Breast epithelium (tissue), 3 donors: ENCODE results near the gene NOS1AP.

Experiments used
- CTCF ChIP-seq, 3 donors: fragments of 450-650 bp; IDR thresholded peaks; one replicate each; pipeline ENCODE4 v1.5.1; 2016 to 2017; ENCODE audit warnings: antibody characterized with exemption in 3 of 3, mild to moderate bottlenecking in 3 of 3, moderate library complexity in 3 of 3
- POLR2A ChIP-seq: fragments of 450-650 bp; IDR thresholded peaks from one replicate; pipeline ENCODE4 v1.6.1; 2016; ENCODE audit warnings: antibody characterized with exemption, mild to moderate bottlenecking, moderate library complexity
- POLR2AphosphoS5 ChIP-seq, 3 donors: sonication (generic); formaldehyde crosslinking; IDR thresholded peaks; one replicate each; pipeline ENCODE4 v1.6.1; 2017; ENCODE audit warnings: antibody characterized with exemption in 3 of 3

GRCh38 chr1:162204129-162204822 is 134.8 kb downstream of the NOS1AP start:
- TF ChIP-seq CTCF (IDR thresholded peaks at IDR 0.05), result no peak
- no peak for TF ChIP-seq POLR2A
- no peak for TF ChIP-seq POLR2AphosphoS5 (IDR thresholded peaks at IDR 0.05)
